H9 (cell line): ENCODE data around the gene PRDM8. TPM values are rescaled to one million over a fixed set of nuclear protein-coding genes. Genes with fewer than 3 reads are reported as not detected.

Experiments used
- DNase-seq: peaks from one replicate; pipeline ENCODE4 v3.0.0-alpha.2; 2017
- H2AFZ ChIP-seq: one replicate; pipeline ENCODE4 v1.6.1; 2013; ENCODE audit warnings: mild to moderate bottlenecking, low read length, control low read depth, moderate library complexity
- H2AK5ac ChIP-seq: 2 replicates; pipeline ENCODE4 v1.6.1; 2013; ENCODE audit warnings: low read length, control low read depth, mixed read lengths; ENCODE audit not compliant: insufficient read length
- H2BK120ac ChIP-seq: one replicate; pipeline ENCODE4 v1.6.1; 2013; ENCODE audit warnings: low read depth, mild to moderate bottlenecking, low read length, control low read depth, inconsistent platforms; ENCODE audit not compliant: poor library complexity, severe bottlenecking
- H2BK12ac ChIP-seq: 2 replicates; pipeline ENCODE4 v1.6.1; 2013; ENCODE audit warnings: low read length, control low read depth, mixed read lengths, low read depth; ENCODE audit not compliant: insufficient read length
- H2BK15ac ChIP-seq: 2 replicates; pipeline ENCODE4 v1.6.1; 2013; ENCODE audit warnings: low read depth, low read length, control low read depth
- H2BK20ac ChIP-seq: one replicate; pipeline ENCODE4 v1.6.1; 2013; ENCODE audit warnings: low read depth, mild to moderate bottlenecking, low read length, control low read depth, inconsistent platforms; ENCODE audit not compliant: poor library complexity, severe bottlenecking
- H2BK5ac ChIP-seq: 2 replicates; pipeline ENCODE4 v1.6.1; 2013; ENCODE audit warnings: low read length, control low read depth, mixed read lengths; ENCODE audit not compliant: insufficient read length
- H3K14ac ChIP-seq: 2 replicates; pipeline ENCODE4 v1.6.1; 2013; ENCODE audit warnings: low read length, control low read depth; ENCODE audit not compliant: insufficient read depth
- H3K18ac ChIP-seq: 2 replicates; pipeline ENCODE4 v1.6.1; 2013; ENCODE audit warnings: low read depth, mild to moderate bottlenecking, mixed read lengths, low read length, control low read depth; ENCODE audit not compliant: insufficient read length
- H3K23ac ChIP-seq: 2 replicates; pipeline ENCODE4 v1.6.1; 2013; ENCODE audit warnings: low read length, control low read depth, mixed read lengths, low read depth; ENCODE audit not compliant: insufficient read length
- H3K23me2 ChIP-seq: 2 replicates; pipeline ENCODE4 v1.6.1; 2013; ENCODE audit warnings: low read depth, mild to moderate bottlenecking, mixed read lengths, low read length, control low read depth; ENCODE audit not compliant: insufficient read length, poor library complexity, severe bottlenecking
- H3K27ac ChIP-seq: 2 replicates; pipeline ENCODE4 v1.5.1; 2013; ENCODE audit warnings: low read length, control low read depth, mixed read lengths, low read depth; ENCODE audit not compliant: insufficient read length
- H3K27me3 ChIP-seq: 2 replicates; pipeline ENCODE4 v1.6.1; 2013; ENCODE audit warnings: low read length, control low read depth, inconsistent platforms; ENCODE audit not compliant: insufficient read depth
- H3K4ac ChIP-seq: 2 replicates; pipeline ENCODE4 v1.6.1; 2013; ENCODE audit warnings: low read depth, mild to moderate bottlenecking, control low read depth, inconsistent platforms, low read length, moderate library complexity
- H3K4me1 ChIP-seq: 2 replicates; pipeline ENCODE4 v1.6.1; 2013; ENCODE audit warnings: low read length, control low read depth, inconsistent platforms; ENCODE audit not compliant: insufficient read depth
- H3K4me2 ChIP-seq: 2 replicates; pipeline ENCODE4 v1.6.1; 2013; ENCODE audit warnings: low read length, control low read depth, mixed read lengths; ENCODE audit not compliant: insufficient read length, insufficient read depth
- H3K56ac ChIP-seq: 2 replicates; pipeline ENCODE4 v1.6.1; 2013; ENCODE audit warnings: low read depth, mild to moderate bottlenecking, mixed read lengths, low read length, control low read depth; ENCODE audit not compliant: insufficient read length
- H3K79me1 ChIP-seq: 2 replicates; pipeline ENCODE4 v1.6.1; 2013; ENCODE audit warnings: low read depth, mild to moderate bottlenecking, moderate library complexity, low read length, control low read depth, inconsistent platforms; ENCODE audit not compliant: insufficient read depth, poor library complexity, severe bottlenecking
- H3K79me2 ChIP-seq: 2 replicates; pipeline ENCODE4 v1.6.1; 2013; ENCODE audit warnings: low read length, control low read depth, inconsistent platforms; ENCODE audit not compliant: insufficient read depth
- H3K9ac ChIP-seq: 2 replicates; pipeline ENCODE4 v1.6.1; 2013; ENCODE audit warnings: low read length, control low read depth, mixed read lengths; ENCODE audit not compliant: insufficient read length; ENCODE audit errors: extremely low read depth
- H3K9me3 ChIP-seq: one replicate; pipeline ENCODE4 v1.6.1; 2013; ENCODE audit warnings: low read depth, low read length, inconsistent platforms; ENCODE audit not compliant: control insufficient read depth
- H3T11ph ChIP-seq: one replicate; pipeline ENCODE4 v1.6.1; 2013; ENCODE audit warnings: mild to moderate bottlenecking, low read length, control low read depth, inconsistent platforms
- H4K20me1 ChIP-seq: one replicate; pipeline ENCODE4 v1.6.1; 2013; ENCODE audit not compliant: control insufficient read depth, insufficient read length, insufficient read depth
- H4K5ac ChIP-seq: 2 replicates; pipeline ENCODE4 v1.6.1; 2013; ENCODE audit warnings: low read depth, mild to moderate bottlenecking, mixed read lengths, low read length, control low read depth; ENCODE audit not compliant: insufficient read length
- H4K8ac ChIP-seq: replicated peaks from 2 replicates; pipeline ENCODE4 v1.6.1; 2013; ENCODE audit warnings: low read length, control low read depth, mixed read lengths, low read depth; ENCODE audit not compliant: insufficient read length
- H4K91ac ChIP-seq: 2 replicates; pipeline ENCODE4 v1.6.1; 2013; ENCODE audit warnings: low read depth, mild to moderate bottlenecking, moderate library complexity, mixed read lengths, low read length, control low read depth; ENCODE audit not compliant: insufficient read length
- H3K27ac Mint-ChIP-seq, 3 experiments: 2 replicates in 2 of 3; 3 replicates in 1 of 3; pipeline ENCODE4 v1.8.0; 2020 to 2021; ENCODE audit warnings: mixed read lengths in 3 of 3, mild to moderate bottlenecking in 1 of 3, moderate library complexity in 1 of 3
- H3K27me3 Mint-ChIP-seq: 2 replicates; pipeline ENCODE4 v1.8.0; 2021; ENCODE audit warnings: low read depth, mild to moderate bottlenecking, moderate library complexity, mixed read lengths
- H3K36me3 Mint-ChIP-seq, 3 experiments: 2 replicates in 2 of 3; 3 replicates in 1 of 3; pipeline ENCODE4 v1.8.0; 2020 to 2021; ENCODE audit warnings: low read depth in 3 of 3, mixed read lengths in 3 of 3; ENCODE audit not compliant: insufficient read depth in 1 of 3
- H3K4me1 Mint-ChIP-seq, 2 experiments: 2 replicates each; pipeline ENCODE4 v1.8.0; 2020; ENCODE audit warnings: mixed read lengths in 2 of 2
- H3K4me3 Mint-ChIP-seq, 2 experiments: 2 replicates in 1 of 2; 3 replicates in 1 of 2; pipeline ENCODE4 v1.8.0; 2020 to 2021; ENCODE audit warnings: mild to moderate bottlenecking in 2 of 2, mixed read lengths in 2 of 2, moderate library complexity in 1 of 2
- H3K9me3 Mint-ChIP-seq, 2 experiments: 2 replicates in 1 of 2; 3 replicates in 1 of 2; pipeline ENCODE4 v1.8.0; 2020; ENCODE audit warnings: mild to moderate bottlenecking in 2 of 2, mixed read lengths in 2 of 2, moderate library complexity in 1 of 2
- WGBS: extraction: QIAGEN DNeasy Blood & Tissue Kit; methylation state at CpG from one replicate; pipeline ENCODE4 v1.1.7; 2013; ENCODE audit warnings: missing lambda C conversion rate, low lambda C conversion rate, mixed read lengths; ENCODE audit not compliant: insufficient read length; ENCODE audit errors: extremely low coverage; 5-methylcytosine and 5-hydroxymethylcytosine counted together
- total RNA-seq: library from RNA; stranded (reverse); gene quantifications from 2 replicates; pipeline ENCODE4 v1.2.1, GENCODE V29; 2021
- TF ChIP-seq, protein P1 (sequence below): fragments of 200-600 bp; sonication (generic); conservative IDR thresholded peaks from 3 replicates; pipeline ENCODE4 v1.8.0; 2021; ENCODE audit warnings: antibody characterized with exemption, mild to moderate bottlenecking

PRDM8 gene
- total RNA-seq, 1 experiment from 2014 or later, result not detected

- no peaks in the 10 kb centered on the region for H4K20me1 ChIP-seq
- no peak overlapping the region for H4K91ac ChIP-seq
- H3K27me3 ChIP-seq, result no peaks in the 10 kb centered on the region
- no peak overlapping the region for H3K27ac Mint-ChIP-seq
- H3K4ac ChIP-seq, result no peak overlapping the region
- H3K23ac ChIP-seq, result no peak overlapping the region
- H2BK20ac ChIP-seq, result no peak overlapping the region
- H3K18ac ChIP-seq, result no peak overlapping the region
- no peak overlapping the region for H2BK5ac ChIP-seq
- no peaks in the 10 kb centered on the region for H3K9me3 Mint-ChIP-seq
- no CpG with 5 or more reads among the region's 4 CpGs for WGBS
- no peaks in the 10 kb centered on the region for H3K4me1 ChIP-seq
- no peaks in the 10 kb centered on the region for H3K79me1 ChIP-seq
- H3K36me3 Mint-ChIP-seq, result no peaks in the 10 kb centered on the region
- no peak overlapping the region for H3T11ph ChIP-seq
- H3K23me2 ChIP-seq, result no peaks in the 10 kb centered on the region
- H3K27ac ChIP-seq, result no peak overlapping the region
- no peak overlapping the region for H2AFZ ChIP-seq
- H3K9ac ChIP-seq, result no peak overlapping the region
- H3K4me3 Mint-ChIP-seq, result no peak overlapping the region
- no peaks in the 10 kb centered on the region for H3K79me2 ChIP-seq
- no peaks in the 10 kb centered on the region for H3K4me1 Mint-ChIP-seq
- no peak overlapping the region for H3K56ac ChIP-seq
- H2BK120ac ChIP-seq, result no peak overlapping the region
- H2BK15ac ChIP-seq, result no peak overlapping the region
- peaks cover 32% of the 10 kb centered on the region for H3K27me3 Mint-ChIP-seq
- no peaks in the 10 kb centered on the region for H3K9me3 ChIP-seq
- H2AK5ac ChIP-seq, result no peak overlapping the region
- no peak for DNase-seq
- TF ChIP-seq, protein P1, sequence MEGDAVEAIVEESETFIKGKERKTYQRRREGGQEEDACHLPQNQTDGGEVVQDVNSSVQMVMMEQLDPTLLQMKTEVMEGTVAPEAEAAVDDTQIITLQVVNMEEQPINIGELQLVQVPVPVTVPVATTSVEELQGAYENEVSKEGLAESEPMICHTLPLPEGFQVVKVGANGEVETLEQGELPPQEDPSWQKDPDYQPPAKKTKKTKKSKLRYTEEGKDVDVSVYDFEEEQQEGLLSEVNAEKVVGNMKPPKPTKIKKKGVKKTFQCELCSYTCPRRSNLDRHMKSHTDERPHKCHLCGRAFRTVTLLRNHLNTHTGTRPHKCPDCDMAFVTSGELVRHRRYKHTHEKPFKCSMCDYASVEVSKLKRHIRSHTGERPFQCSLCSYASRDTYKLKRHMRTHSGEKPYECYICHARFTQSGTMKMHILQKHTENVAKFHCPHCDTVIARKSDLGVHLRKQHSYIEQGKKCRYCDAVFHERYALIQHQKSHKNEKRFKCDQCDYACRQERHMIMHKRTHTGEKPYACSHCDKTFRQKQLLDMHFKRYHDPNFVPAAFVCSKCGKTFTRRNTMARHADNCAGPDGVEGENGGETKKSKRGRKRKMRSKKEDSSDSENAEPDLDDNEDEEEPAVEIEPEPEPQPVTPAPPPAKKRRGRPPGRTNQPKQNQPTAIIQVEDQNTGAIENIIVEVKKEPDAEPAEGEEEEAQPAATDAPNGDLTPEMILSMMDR, result no peak
- H4K5ac ChIP-seq, result no peak overlapping the region
- no peak overlapping the region for H3K14ac ChIP-seq
- H2BK12ac ChIP-seq, result no peak overlapping the region
- H4K8ac ChIP-seq, result no peak overlapping the region
- no peak overlapping the region for H3K4me2 ChIP-seq
These were observed 36.1 kb downstream of the PRDM8 start for GRCh38 chr4:80233390-80233789.
